ENCODE data around the gene IFNG. TPM values are rescaled to one million over a fixed set of nuclear protein-coding genes. Genes with fewer than 3 reads are reported as not detected.

IFNG gene
- total and polyA plus RNA-seq, 7 experiments from 2014 or later = 0.38 to 52.6 (median 1.1) TPM; not detected in 2

GRCh38 chr12:68180792-68181744, 21.5 kb upstream of the IFNG start:
- Mint-ChIP-seq H3K27me3 (peaks cover 0 to 3% (median 0%) of the 10 kb centered on the region in 5 donors), H3K4me3 (peak overlapping the region; percentile 3 to 69 (median 60)), H3K36me3 (peaks cover 0 to 3% (median 0%) of the 10 kb centered on the region in 5 donors), H3K27ac (peak overlapping the region; percentile 75 to 94 (median 88)), H3K9me3 (peaks cover 0 to 2% (median 0%) of the 10 kb centered on the region in 11 donors), H3K4me1 (peaks cover 33 to 60% (median 55%) of the 10 kb centered on the region in 7 donors)
- peak overlapping the region; percentile 5 for H3K4me3 ChIP-seq (ENCODE audit: low read length)
- H3K27ac ChIP-seq (ENCODE audit: low read depth, low read length) = peak overlapping the region; percentile 64
- ChIA-PET POLR2A (interaction anchor here (0.5 to 1.6 kb wide), 12 partner anchors 9 to 920 kb away, joined by 3 to 7 read pairs (median 4); no protein-coding TSS in a partner anchor), CTCF (interaction anchor here (0.5 to 1.1 kb wide), 7 partner anchors 10 to 587 kb away, joined by 3 to 4 read pairs (median 3); no protein-coding TSS in a partner anchor)
- DNase-seq (peak in 8 of 9 donors; percentile 43 to 77 (median 68)), ATAC-seq (peak; percentile 92)
- intact Hi-C loops (cut with micrococcal nuclease) = loop anchor here (1.0 to 10.0 kb wide), 5 partner anchors 8 to 913 kb away; partner anchors contain the start of gene IFNG (in 1 of the 2)
- no peaks in the 10 kb centered on the region for H3K36me3 ChIP-seq (ENCODE audit: control insufficient read depth in 2 of 3, insufficient read depth in 3 of 3, low read length in 3 of 3)
- peaks cover 33 to 53% of the 10 kb centered on the region in 2 donors for H3K4me1 ChIP-seq (ENCODE audit: control insufficient read depth in 2 of 2, insufficient read depth in 2 of 2, low read length in 2 of 2)
- H3K27me3 ChIP-seq (ENCODE audit: control insufficient read depth in 2 of 2, insufficient read depth in 2 of 2, low read length in 2 of 2) = no peaks in the 10 kb centered on the region
- H3K9me3 ChIP-seq (ENCODE audit: control insufficient read depth in 2 of 3, low read length in 3 of 3) = no peaks in the 10 kb centered on the region

- Mint-ChIP-seq H3K27me3 (no peaks in the 10 kb centered on the region), H3K4me3 (peak overlapping the region in 6 of 10 donors; percentile 10 to 54 (median 44)), H3K4me1 (peaks cover 41 to 78% (median 74%) of the 10 kb centered on the region in 7 donors), H3K27ac (peak overlapping the region; percentile 58 to 97 (median 93)), H3K36me3 (peaks cover 0 to 9% (median 0%) of the 10 kb centered on the region in 5 donors), H3K9me3 (peaks cover 0 to 6% (median 0%) of the 10 kb centered on the region in 11 donors)
- no peaks in the 10 kb centered on the region for H3K9me3 ChIP-seq (ENCODE audit: control insufficient read depth in 2 of 3, low read length in 3 of 3)
- ATAC-seq (no peak), DNase-seq (no peak)
- no peak overlapping the region for H3K4me3 ChIP-seq (ENCODE audit: low read length)
- H3K4me1 ChIP-seq (ENCODE audit: control insufficient read depth in 2 of 2, insufficient read depth in 2 of 2, low read length in 2 of 2) = peaks cover 34 to 70% of the 10 kb centered on the region in 2 donors
- H3K36me3 ChIP-seq (ENCODE audit: control insufficient read depth in 2 of 3, insufficient read depth in 3 of 3, low read length in 3 of 3) = no peaks in the 10 kb centered on the region
- ChIA-PET POLR2A (interaction anchor here (0.6 to 1.2 kb wide), 4 partner anchors 10 to 910 kb away, joined by 3 to 4 read pairs (median 3); partner anchors contain the start of gene CAND1), CTCF (interaction anchor here (1.3 kb wide), 1 partner anchor 10 kb away, joined by 3 read pairs; no protein-coding TSS in a partner anchor)
- no peaks in the 10 kb centered on the region for H3K27me3 ChIP-seq (ENCODE audit: control insufficient read depth in 2 of 2, insufficient read depth in 2 of 2, low read length in 2 of 2)
- intact Hi-C loops (cut with micrococcal nuclease) = loop anchor here (5.0 to 10.0 kb wide), 5 partner anchors 62 to 1058 kb away; partner anchors contain the start of genes MDM2 (in 2 of the 2), CPSF6 (in 1 of the 2) and DYRK2 (in 1 of the 2)
- peak overlapping the region; percentile 78 for H3K27ac ChIP-seq (ENCODE audit: low read depth, low read length)
Measured at GRCh38 chr12:68178774-68179439, 19.4 kb upstream of the IFNG start.

- peak overlapping the region in 5 of 10 donors; percentile 22 to 86 (median 84) for H3K4me3 Mint-ChIP-seq
- H3K27me3 ChIP-seq (ENCODE audit: control insufficient read depth in 2 of 2, insufficient read depth in 2 of 2, low read length in 2 of 2) = no peaks in the 10 kb centered on the region
- H3K9me3 ChIP-seq (ENCODE audit: control insufficient read depth in 2 of 3, low read length in 3 of 3) = no peaks in the 10 kb centered on the region
- peak overlapping the region; percentile 78 for H3K27ac ChIP-seq (ENCODE audit: low read depth, low read length)
- peaks cover 34 to 78% of the 10 kb centered on the region in 2 donors for H3K4me1 ChIP-seq (ENCODE audit: control insufficient read depth in 2 of 2, insufficient read depth in 2 of 2, low read length in 2 of 2)
- H3K4me1 Mint-ChIP-seq = peaks cover 41 to 84% (median 79%) of the 10 kb centered on the region in 7 donors
- H3K4me3 ChIP-seq (ENCODE audit: low read length) = no peak overlapping the region
- DNase-seq = no peak
- no peak for ATAC-seq
- H3K36me3 Mint-ChIP-seq = peaks cover 0 to 9% (median 0%) of the 10 kb centered on the region in 5 donors
- peaks cover 0 to 6% (median 0%) of the 10 kb centered on the region in 11 donors for H3K9me3 Mint-ChIP-seq
- intact Hi-C loops (cut with micrococcal nuclease) = loop anchor here (5.0 to 10.0 kb wide), 5 partner anchors 61 to 1059 kb away; partner anchors contain the start of genes MDM2 (in 2 of the 2), CPSF6 (in 1 of the 2) and DYRK2 (in 1 of the 2)
- ChIA-PET CTCF (no interaction called here), POLR2A (interaction anchor here (0.7 kb wide), 1 partner anchor 88 kb away, joined by 3 read pairs; no protein-coding TSS in a partner anchor)
- no peaks in the 10 kb centered on the region for H3K27me3 Mint-ChIP-seq
- H3K36me3 ChIP-seq (ENCODE audit: control insufficient read depth in 2 of 3, insufficient read depth in 3 of 3, low read length in 3 of 3) = no peaks in the 10 kb centered on the region
- H3K27ac Mint-ChIP-seq = peak overlapping the region; percentile 14 to 97 (median 95)
Measured at GRCh38 chr12:68178184-68178583, 18.6 kb upstream of the IFNG start.

- Histone ChIP-seq H3K27me3 (ENCODE audit: control insufficient read depth in 2 of 2, insufficient read depth in 2 of 2, low read length in 2 of 2) (no peaks in the 10 kb centered on the region), H3K4me1 (ENCODE audit: control insufficient read depth in 2 of 2, insufficient read depth in 2 of 2, low read length in 2 of 2) (peaks cover 34 to 79% of the 10 kb centered on the region in 2 donors), H3K9me3 (ENCODE audit: control insufficient read depth in 2 of 3, low read length in 3 of 3) (no peaks in the 10 kb centered on the region), H3K36me3 (ENCODE audit: control insufficient read depth in 2 of 3, insufficient read depth in 3 of 3, low read length in 3 of 3) (no peaks in the 10 kb centered on the region), H3K27ac (ENCODE audit: low read depth, low read length) (peak overlapping the region; percentile 78), H3K4me3 (ENCODE audit: low read length) (no peak overlapping the region)
- Mint-ChIP-seq H3K27ac (peak overlapping the region; percentile 54 to 97 (median 95)), H3K27me3 (no peaks in the 10 kb centered on the region), H3K36me3 (peaks cover 0 to 9% (median 0%) of the 10 kb centered on the region in 5 donors), H3K9me3 (peaks cover 0 to 6% (median 0%) of the 10 kb centered on the region in 11 donors), H3K4me3 (peak overlapping the region; percentile 8 to 86 (median 58)), H3K4me1 (peaks cover 41 to 84% (median 79%) of the 10 kb centered on the region in 7 donors)
- CTCF ChIA-PET = interaction anchor here (1.7 kb wide), 1 partner anchor 19 kb away, joined by 6 read pairs; no protein-coding TSS in a partner anchor
- no peak for DNase-seq
- POLR2A ChIA-PET = interaction anchor here (0.7 to 1.6 kb wide), 4 partner anchors 59 to 498 kb away, joined by 3 to 6 read pairs (median 4); no protein-coding TSS in a partner anchor
- no peak for ATAC-seq
- intact Hi-C loops (cut with micrococcal nuclease) = loop anchor here (2.0 to 10.0 kb wide), 6 partner anchors 60 to 1060 kb away; partner anchors contain the start of genes MDM2 (in 2 of the 2), CPSF6 (in 1 of the 2) and DYRK2 (in 1 of the 2)
Measured at GRCh38 chr12:68177562-68177961, 18.0 kb upstream of the IFNG start.

GRCh38 chr12:68176257-68176656, 16.7 kb upstream of the IFNG start:
- Mint-ChIP-seq H3K4me1 (peaks cover 35 to 89% (median 74%) of the 10 kb centered on the region in 7 donors), H3K36me3 (peaks cover 0 to 12% (median 0%) of the 10 kb centered on the region in 5 donors), H3K27ac (peak overlapping the region; percentile 87 to 97 (median 93)), H3K27me3 (no peaks in the 10 kb centered on the region), H3K9me3 (peaks cover 0 to 6% (median 0%) of the 10 kb centered on the region in 11 donors), H3K4me3 (peak overlapping the region; percentile 69 to 86 (median 84))
- Histone ChIP-seq H3K27ac (ENCODE audit: low read depth, low read length) (peak overlapping the region; percentile 78), H3K9me3 (ENCODE audit: control insufficient read depth in 2 of 3, low read length in 3 of 3) (no peaks in the 10 kb centered on the region), H3K36me3 (ENCODE audit: control insufficient read depth in 2 of 3, insufficient read depth in 3 of 3, low read length in 3 of 3) (no peaks in the 10 kb centered on the region), H3K4me1 (ENCODE audit: control insufficient read depth in 2 of 2, insufficient read depth in 2 of 2, low read length in 2 of 2) (peaks cover 26 to 71% of the 10 kb centered on the region in 2 donors), H3K4me3 (ENCODE audit: low read length) (peak overlapping the region; percentile 40), H3K27me3 (ENCODE audit: control insufficient read depth in 2 of 2, insufficient read depth in 2 of 2, low read length in 2 of 2) (no peaks in the 10 kb centered on the region)
- no peak for ATAC-seq
- CTCF ChIA-PET = interaction anchor here (1.0 to 1.7 kb wide), 3 partner anchors 18 to 136 kb away, joined by 3 to 6 read pairs (median 3); no protein-coding TSS in a partner anchor
- POLR2A ChIA-PET = interaction anchor here (0.6 to 2.0 kb wide), 13 partner anchors 11 to 1153 kb away, joined by 3 to 12 read pairs (median 3); partner anchors contain the start of genes CAND1 and MDM2
- DNase-seq = no peak
- intact Hi-C loops (cut with micrococcal nuclease) = loop anchor here (1.0 to 10.0 kb wide), 7 partner anchors 59 to 1061 kb away; partner anchors contain the start of genes MDM2 (in 2 of the 2), CPSF6 (in 1 of the 2), DYRK2 (in 1 of the 2) and MDM1 (in 1 of the 2)

Data from naive thymus-derived CD4-positive, alpha-beta T cell (primary cell).